Measurements from ENCODE around the gene ITGB7. TPM values are rescaled to one million over a fixed set of nuclear protein-coding genes. Genes with fewer than 3 reads are reported as not detected.

ITGB7 gene
- total RNA-seq, 4 donors from 2014 or later, result 6.5 to 13.2 (median 7.8) TPM

DNA sequence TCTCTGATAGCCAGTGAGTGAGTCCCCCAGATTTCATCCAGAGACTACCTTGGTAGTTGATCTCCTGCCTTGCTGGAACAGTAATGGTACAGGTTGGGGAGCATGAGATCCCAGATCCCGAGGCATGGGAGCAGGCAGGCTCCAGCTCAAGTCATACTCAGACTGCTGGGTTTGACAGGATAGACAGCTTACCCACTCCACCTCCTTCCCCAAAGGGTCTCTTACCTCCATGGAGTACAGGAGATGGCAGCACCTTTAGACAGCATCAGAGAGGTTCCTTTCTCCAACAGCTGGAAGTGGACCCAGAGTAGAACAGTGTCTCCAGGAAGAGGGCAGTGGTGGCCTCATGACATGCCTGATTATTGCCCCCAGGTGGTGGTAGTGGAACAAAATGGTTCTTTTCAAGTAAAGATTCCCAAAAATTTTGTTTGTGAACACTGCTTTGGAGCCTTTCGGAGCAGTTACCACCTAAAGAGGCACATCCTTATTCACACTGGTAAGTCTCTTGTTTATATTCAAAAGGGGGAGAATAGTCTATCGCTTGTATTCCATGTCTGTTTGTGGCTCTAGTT, 21.4 kb downstream of the ITGB7 start:
- H3K4me3 ChIP-seq (ENCODE audit: low read depth, poor library complexity, severe bottlenecking), result no peak overlapping the region
- TF ChIP-seq, protein P1, sequence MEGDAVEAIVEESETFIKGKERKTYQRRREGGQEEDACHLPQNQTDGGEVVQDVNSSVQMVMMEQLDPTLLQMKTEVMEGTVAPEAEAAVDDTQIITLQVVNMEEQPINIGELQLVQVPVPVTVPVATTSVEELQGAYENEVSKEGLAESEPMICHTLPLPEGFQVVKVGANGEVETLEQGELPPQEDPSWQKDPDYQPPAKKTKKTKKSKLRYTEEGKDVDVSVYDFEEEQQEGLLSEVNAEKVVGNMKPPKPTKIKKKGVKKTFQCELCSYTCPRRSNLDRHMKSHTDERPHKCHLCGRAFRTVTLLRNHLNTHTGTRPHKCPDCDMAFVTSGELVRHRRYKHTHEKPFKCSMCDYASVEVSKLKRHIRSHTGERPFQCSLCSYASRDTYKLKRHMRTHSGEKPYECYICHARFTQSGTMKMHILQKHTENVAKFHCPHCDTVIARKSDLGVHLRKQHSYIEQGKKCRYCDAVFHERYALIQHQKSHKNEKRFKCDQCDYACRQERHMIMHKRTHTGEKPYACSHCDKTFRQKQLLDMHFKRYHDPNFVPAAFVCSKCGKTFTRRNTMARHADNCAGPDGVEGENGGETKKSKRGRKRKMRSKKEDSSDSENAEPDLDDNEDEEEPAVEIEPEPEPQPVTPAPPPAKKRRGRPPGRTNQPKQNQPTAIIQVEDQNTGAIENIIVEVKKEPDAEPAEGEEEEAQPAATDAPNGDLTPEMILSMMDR (IDR thresholded peaks at IDR 0.05), result no peak
- no peak for TF ChIP-seq POLR2A (IDR thresholded peaks at IDR 0.05)
- intact Hi-C loops (cut with DNase I; ENCODE audit: low total_unique reads), result no loop called here
- peak in 1 of 2 donors; percentile 62 for DNase-seq (ENCODE audit: low spot score in 2 of 2)
- WGBS, 2 donors, result 91 to 94% methylated on average over 3 of the region's 3 CpGs

DNA sequence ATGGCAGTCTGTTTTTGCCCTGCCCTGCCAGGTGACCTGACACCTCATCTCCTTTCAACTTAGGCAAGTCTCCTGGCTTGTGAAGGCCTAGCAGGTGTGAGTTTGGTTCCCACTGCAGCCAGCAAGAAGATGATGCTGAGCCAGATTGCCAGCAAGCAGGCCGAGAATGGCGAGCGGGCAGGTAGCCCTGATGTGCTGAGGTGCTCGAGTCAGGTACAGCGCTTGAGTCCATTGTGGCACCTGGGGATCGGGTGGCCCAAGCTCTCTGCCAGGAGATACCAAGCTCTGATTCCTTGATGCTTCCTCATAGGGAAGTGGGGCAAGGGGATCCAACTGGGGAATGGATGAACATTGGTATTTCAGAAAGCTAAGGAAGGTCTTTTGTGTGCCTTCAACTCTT, 22.2 kb downstream of the ITGB7 start:
- peak in 1 of 2 donors; percentile 45 for DNase-seq (ENCODE audit: low spot score in 2 of 2)
- 93 to 96% methylated on average over 6 of the region's 6 CpGs for whole genome bisulfite sequencing, 2 donors
- intact Hi-C loops (cut with DNase I; ENCODE audit: low total_unique reads), result no loop called here
- H3K4me3 ChIP-seq (ENCODE audit: low read depth, poor library complexity, severe bottlenecking), result no peak overlapping the region
- TF ChIP-seq, protein P1 (IDR thresholded peaks at IDR 0.05), result no peak
- TF ChIP-seq POLR2A (IDR thresholded peaks at IDR 0.05), result no peak

DNA sequence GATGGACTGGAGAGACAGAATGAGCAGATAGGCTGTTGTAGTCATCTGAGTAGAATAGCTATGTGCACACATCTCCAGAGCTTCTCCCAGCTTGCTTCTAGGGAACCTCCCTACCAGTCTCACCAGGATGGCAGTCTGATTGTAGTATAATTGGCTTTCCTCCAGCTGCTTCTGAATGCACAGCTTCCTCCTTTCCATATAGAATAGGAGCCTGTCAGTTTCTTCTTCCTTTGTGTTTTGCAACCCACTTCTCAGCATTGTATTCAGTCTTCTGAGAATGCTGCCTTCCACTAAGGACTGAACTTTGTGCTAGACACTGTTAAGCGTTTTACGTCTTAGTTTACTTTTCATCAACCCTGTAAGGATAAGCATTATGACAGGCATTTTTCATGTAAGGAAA, 24.1 kb downstream of the ITGB7 start:
- 51 to 78% methylated on average over 2 of the region's 2 CpGs for WGBS, 2 donors
- intact Hi-C loops (cut with DNase I; ENCODE audit: low total_unique reads), result no loop called here
- no peak for DNase-seq (ENCODE audit: low spot score in 2 of 2)
- TF ChIP-seq, protein P1 (IDR thresholded peaks at IDR 0.05), result no peak
- TF ChIP-seq POLR2A (IDR thresholded peaks at IDR 0.05), result no peak
- no peak overlapping the region for H3K4me3 ChIP-seq (ENCODE audit: low read depth, poor library complexity, severe bottlenecking)

DNA sequence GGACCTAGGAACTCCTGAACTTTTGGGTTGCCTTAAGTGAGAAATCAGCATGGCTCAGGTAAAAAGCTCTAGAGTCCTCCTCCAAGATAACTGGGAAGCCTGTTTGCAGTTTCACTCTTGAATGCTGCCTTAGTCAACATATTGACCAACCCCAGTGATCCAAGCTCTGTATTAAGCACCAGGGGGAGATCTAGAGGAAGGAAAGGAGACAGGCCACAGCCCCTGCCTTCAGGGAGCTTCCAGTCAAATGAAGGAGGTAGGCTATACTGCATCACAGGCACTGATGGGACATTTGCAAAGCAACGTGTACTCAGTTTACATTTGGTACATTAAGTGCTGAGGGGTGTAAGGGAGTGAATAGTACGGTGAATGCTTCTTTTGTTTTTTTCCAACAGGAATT, 25.1 kb downstream of the ITGB7 start:
- no peak overlapping the region for H3K4me3 ChIP-seq (ENCODE audit: low read depth, poor library complexity, severe bottlenecking)
- WGBS, 2 donors, result 73 to 80% methylated on average over 2 of the region's 2 CpGs
- intact Hi-C loops (cut with DNase I; ENCODE audit: low total_unique reads), result no loop called here
- no peak for DNase-seq (ENCODE audit: low spot score in 2 of 2)
- TF ChIP-seq, protein P1 (IDR thresholded peaks at IDR 0.05), result no peak
- TF ChIP-seq POLR2A (IDR thresholded peaks at IDR 0.05), result no peak

DNA sequence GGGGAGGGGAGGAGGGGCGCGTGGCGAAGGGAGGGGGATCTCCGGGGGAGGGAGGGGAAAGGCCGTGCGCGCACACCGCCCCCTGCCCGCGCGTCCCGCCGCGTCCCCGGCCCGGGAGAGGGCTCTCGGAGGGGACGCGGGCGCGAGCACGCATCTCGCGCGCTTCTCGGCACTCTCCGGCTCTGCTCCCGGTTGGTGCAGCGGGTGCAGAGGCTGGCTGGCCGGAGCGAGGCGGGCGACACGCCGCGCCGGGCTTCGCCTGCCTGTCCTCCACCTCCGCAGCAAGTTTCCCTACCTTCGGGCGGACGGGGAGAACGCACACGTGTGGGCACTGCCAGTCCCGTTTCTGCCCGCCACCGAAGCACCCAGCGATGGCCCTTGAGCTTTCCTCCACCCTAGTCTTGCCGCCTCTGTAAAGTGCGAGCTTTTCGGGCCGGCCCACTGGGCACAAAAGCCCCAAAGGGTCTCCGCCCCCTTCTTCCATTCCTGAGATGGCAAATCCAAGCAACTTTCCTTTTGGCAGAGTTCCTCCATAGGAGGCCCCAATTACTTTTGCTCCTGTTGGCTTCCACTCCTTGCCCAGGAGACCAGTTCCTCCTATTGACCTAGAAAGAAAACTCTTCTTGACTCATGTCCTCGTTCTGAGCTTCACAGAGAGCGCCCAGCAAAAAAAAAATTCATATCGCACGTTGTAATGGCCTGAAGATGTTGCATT, 26.0 kb downstream of the ITGB7 start:
- 1% methylated on average over 23 to 56 of the region's 57 CpGs for WGBS, 2 donors
- no peak for TF ChIP-seq POLR2A (IDR thresholded peaks at IDR 0.05)
- TF ChIP-seq, protein P1 (IDR thresholded peaks at IDR 0.05), result no peak
- DNase-seq (ENCODE audit: low spot score in 2 of 2), result peak in 1 of 2 donors; percentile 42
- peak overlapping the region; percentile 49 for H3K4me3 ChIP-seq (ENCODE audit: low read depth, poor library complexity, severe bottlenecking)
- intact Hi-C loops (cut with DNase I; ENCODE audit: low total_unique reads), result no loop called here

Measured in lower leg skin (tissue), 4 donors.